Thymus (tissue), 11 donors: Measurements from ENCODE around the gene ALLC. TPM values are rescaled to one million over a fixed set of nuclear protein-coding genes. Genes with fewer than 3 reads are reported as not detected.

ENCODE experiments used
- DNase-seq, 9 donors: peaks; one replicate each; pipeline ENCODE4 v3.0.0-alpha.2; 2013; ENCODE audit warnings: low spot score in 9 of 9, low read depth in 6 of 9, missing footprints in 1 of 9
- H3K27ac ChIP-seq, 2 donors: one replicate each; pipeline ENCODE4 v1.5.1; 2013; ENCODE audit warnings: control low read depth in 1 of 2, low read depth in 1 of 2, low read length in 1 of 2, mild to moderate bottlenecking in 1 of 2, moderate library complexity in 1 of 2
- H3K27me3 ChIP-seq, 2 donors: one replicate each; pipeline ENCODE4 v1.5.1; 2013; ENCODE audit warnings: low read length in 1 of 2; ENCODE audit not compliant: control insufficient read depth in 2 of 2, insufficient read depth in 1 of 2
- H3K36me3 ChIP-seq, 2 donors: one replicate each; pipeline ENCODE4 v1.5.1; 2013; ENCODE audit warnings: low read length in 1 of 2, mild to moderate bottlenecking in 1 of 2, moderate library complexity in 1 of 2; ENCODE audit not compliant: control insufficient read depth in 2 of 2, insufficient read depth in 2 of 2
- H3K4me1 ChIP-seq, 2 donors: one replicate each; pipeline ENCODE4 v1.5.1; 2013; ENCODE audit warnings: low read length in 2 of 2; ENCODE audit not compliant: control insufficient read depth in 2 of 2, insufficient read depth in 2 of 2
- H3K4me3 ChIP-seq, 2 donors: one replicate each; pipeline ENCODE4 v1.5.1; 2013; ENCODE audit warnings: low read length in 2 of 2, control low read depth in 1 of 2, mild to moderate bottlenecking in 1 of 2
- H3K9me3 ChIP-seq, 2 donors: one replicate each; pipeline ENCODE4 v1.5.1; 2013; ENCODE audit warnings: low read length in 1 of 2, mild to moderate bottlenecking in 1 of 2; ENCODE audit not compliant: control insufficient read depth in 2 of 2, insufficient read depth in 1 of 2
- WGBS: extraction: QIAGEN DNeasy Blood & Tissue Kit; methylation state at CpG from one replicate; pipeline ENCODE4 v1.1.7; 2013; 5-methylcytosine and 5-hydroxymethylcytosine counted together
- polyA plus RNA-seq: library from polyadenylated mRNA; stranded (reverse); fragments of 200-250 nt; gene quantifications from one replicate; pipeline ENCODE4 v1.2.3, GENCODE V29; 2013
- total RNA-seq: library from RNA; stranded (reverse); fragments of 120-200 nt; gene quantifications from one replicate; pipeline ENCODE4 v1.2.4, GENCODE V29; 2013
- donor health status: healthy.

Gene ALLC
- total and polyA plus RNA-seq, 2 donors = 0.05 to 0.87 TPM

DNA sequence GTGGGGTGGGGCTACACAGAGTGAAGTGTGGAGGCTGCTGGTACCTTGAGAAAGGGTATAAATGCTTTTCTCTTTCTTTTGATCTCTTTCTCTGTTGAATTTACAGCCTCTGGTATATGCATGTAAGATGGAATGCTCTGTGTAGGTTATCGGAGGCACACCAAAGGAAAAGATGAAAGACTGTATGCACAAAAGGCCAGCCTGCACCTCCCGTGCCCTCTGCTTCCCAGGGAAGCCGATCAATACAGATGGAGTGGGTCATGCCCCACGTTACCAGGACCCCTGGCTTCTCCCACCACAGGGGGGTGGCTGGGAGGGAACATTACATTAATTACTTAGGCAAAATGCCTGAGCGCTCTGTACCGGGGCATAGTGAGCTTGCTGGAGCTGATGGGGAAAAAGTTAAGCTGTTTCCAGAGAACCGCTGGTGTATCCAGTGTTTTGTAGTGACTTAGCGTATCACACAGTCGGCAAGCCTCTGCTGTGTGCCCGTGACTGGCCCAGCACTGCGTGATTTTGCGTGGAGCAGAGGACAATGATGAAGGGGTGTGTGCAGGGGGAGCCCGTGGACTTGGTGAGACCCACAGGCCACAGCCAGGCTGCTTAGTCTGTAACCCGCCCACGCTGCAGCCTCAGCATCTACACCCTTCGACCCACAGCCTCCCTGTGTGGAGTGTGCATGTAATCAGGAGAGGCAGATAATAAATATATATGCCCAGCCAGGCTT lies 8.0 kb downstream of the ALLC start:
- Histone ChIP-seq H3K4me1 (peaks cover 0 to 5% of the 10 kb centered on the region in 2 donors), H3K4me3 (no peak overlapping the region), H3K9me3 (no peaks in the 10 kb centered on the region), H3K27me3 (no peaks in the 10 kb centered on the region), H3K36me3 (no peaks in the 10 kb centered on the region), H3K27ac (no peak overlapping the region)
- no peak for DNase-seq
- WGBS = 95% methylated on average over 16 of the region's 16 CpGs

DNA sequence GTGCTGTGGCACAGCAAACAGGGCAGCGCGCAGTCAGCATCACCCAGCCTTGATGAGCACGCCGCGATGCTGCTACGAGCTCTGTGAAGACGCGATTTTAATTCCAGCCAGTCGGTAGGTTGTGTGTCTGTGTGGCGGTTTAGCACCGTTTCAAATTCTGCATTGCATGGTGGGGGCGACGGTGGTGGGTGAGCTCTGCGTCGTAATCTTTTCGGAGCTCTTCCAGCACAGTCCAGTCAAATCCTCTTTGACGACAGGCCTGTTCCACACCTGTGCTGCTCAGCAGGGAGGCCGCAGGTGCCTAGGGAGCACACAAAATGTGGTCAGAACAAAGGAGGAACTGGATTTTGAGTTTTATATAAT lies 8.6 kb downstream of the ALLC start:
- Histone ChIP-seq H3K9me3 (no peaks in the 10 kb centered on the region), H3K4me3 (no peak overlapping the region), H3K27ac (peak overlapping the region in 1 of 2 donors; percentile 55), H3K27me3 (no peaks in the 10 kb centered on the region), H3K36me3 (no peaks in the 10 kb centered on the region), H3K4me1 (peaks cover 0 to 5% of the 10 kb centered on the region in 2 donors)
- 91% methylated on average over 18 of the region's 18 CpGs for whole genome bisulfite sequencing
- DNase-seq = no peak

GRCh38 chr2:3667151-3667631 lies 9.2 kb downstream of the ALLC start:
- WGBS = 85% methylated on average over 23 of the region's 23 CpGs
- Histone ChIP-seq H3K27ac (peak overlapping the region in 1 of 2 donors; percentile 55), H3K4me3 (no peak overlapping the region), H3K36me3 (no peaks in the 10 kb centered on the region), H3K27me3 (no peaks in the 10 kb centered on the region), H3K9me3 (no peaks in the 10 kb centered on the region), H3K4me1 (peaks cover 0 to 2% of the 10 kb centered on the region in 2 donors)
- no peak for DNase-seq

- no peaks in the 10 kb centered on the region for H3K4me1 ChIP-seq
- H3K27me3 ChIP-seq = no peaks in the 10 kb centered on the region
- no peaks in the 10 kb centered on the region for H3K9me3 ChIP-seq
- no peak overlapping the region for H3K27ac ChIP-seq
- no peaks in the 10 kb centered on the region for H3K36me3 ChIP-seq
- 94% methylated on average over 8 of the region's 8 CpGs for WGBS
- DNase-seq = no peak
- no peak overlapping the region for H3K4me3 ChIP-seq
Measured at GRCh38 chr2:3669656-3670055, 11.7 kb downstream of the ALLC start.

- H3K27me3 ChIP-seq = no peaks in the 10 kb centered on the region
- H3K9me3 ChIP-seq = no peaks in the 10 kb centered on the region
- H3K36me3 ChIP-seq = no peaks in the 10 kb centered on the region
- 96% methylated on average over 15 of the region's 15 CpGs for WGBS
- no peak overlapping the region for H3K4me3 ChIP-seq
- no peak for DNase-seq
- no peak overlapping the region for H3K27ac ChIP-seq
- no peaks in the 10 kb centered on the region for H3K4me1 ChIP-seq
Measured at GRCh38 chr2:3670376-3670775, 12.4 kb downstream of the ALLC start.

DNA sequence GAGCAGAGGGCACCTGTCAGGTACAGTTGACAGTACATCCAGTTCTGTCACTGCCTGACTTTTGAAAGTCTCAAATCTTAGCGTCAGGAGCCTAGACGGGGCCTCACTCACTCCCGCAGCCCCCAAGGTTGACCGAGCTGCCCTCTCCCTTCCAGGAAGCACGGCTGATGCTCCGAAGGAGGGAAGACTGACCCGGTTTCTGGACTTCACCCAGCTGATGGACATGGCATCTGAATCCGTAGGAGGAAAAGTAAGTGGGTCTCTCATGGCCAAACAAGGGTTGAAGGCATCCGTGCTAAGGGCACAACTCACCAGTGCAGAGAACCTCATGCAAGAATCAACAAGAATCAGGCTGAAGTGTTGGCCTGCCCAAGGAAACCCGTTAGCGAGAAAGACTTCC lies 12.9 kb downstream of the ALLC start:
- H3K36me3 ChIP-seq = no peaks in the 10 kb centered on the region
- no peaks in the 10 kb centered on the region for H3K9me3 ChIP-seq
- no peak for DNase-seq
- 92% methylated on average over 11 of the region's 11 CpGs for WGBS
- H3K27me3 ChIP-seq = no peaks in the 10 kb centered on the region
- H3K4me1 ChIP-seq = no peaks in the 10 kb centered on the region
- no peak overlapping the region for H3K27ac ChIP-seq
- H3K4me3 ChIP-seq = no peak overlapping the region

DNA sequence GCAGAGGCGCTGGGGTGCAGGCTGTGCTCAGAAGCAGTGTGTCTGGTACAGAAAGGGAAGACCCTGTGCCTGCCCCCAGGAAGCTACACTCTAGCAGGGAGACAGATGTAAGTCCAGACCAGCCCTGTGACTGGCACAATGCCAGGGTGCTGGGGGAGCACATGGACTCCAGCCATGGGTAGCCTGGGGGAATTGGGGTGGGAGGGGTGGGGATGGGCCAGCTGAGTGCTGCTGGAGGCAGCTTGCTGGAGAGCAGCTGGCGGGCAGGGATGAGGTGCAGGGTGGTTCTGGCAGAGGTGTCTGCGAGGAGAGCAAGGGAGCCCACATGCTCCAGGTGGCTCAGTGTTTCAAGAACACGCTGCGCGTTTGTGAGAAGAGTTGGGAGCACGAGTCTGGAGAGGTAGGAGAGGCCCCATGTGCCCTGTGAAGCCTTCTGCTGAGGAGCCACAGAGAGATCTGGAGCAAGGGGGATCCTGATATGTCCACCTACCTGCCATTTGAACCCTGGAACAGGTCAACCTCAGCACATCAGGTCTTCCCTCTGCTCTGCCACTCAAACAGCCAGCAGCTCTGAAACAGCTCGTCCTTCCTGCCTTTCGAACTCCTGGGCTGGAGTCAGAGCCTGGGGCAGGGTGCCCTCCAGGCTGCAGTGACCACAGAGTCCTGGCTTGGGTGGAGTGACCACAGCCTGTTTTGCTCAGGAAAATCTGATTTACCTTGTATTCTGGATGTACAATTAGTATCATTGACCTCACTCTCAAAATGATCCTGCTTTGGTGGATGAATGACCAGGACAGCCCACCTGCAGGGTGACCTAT lies 15.1 kb downstream of the ALLC start:
- Histone ChIP-seq H3K4me3 (no peak overlapping the region), H3K27me3 (no peaks in the 10 kb centered on the region), H3K36me3 (no peaks in the 10 kb centered on the region), H3K27ac (no peak overlapping the region), H3K9me3 (no peaks in the 10 kb centered on the region), H3K4me1 (no peaks in the 10 kb centered on the region)
- 88% methylated on average over 9 of the region's 9 CpGs for WGBS
- DNase-seq = no peak

DNA sequence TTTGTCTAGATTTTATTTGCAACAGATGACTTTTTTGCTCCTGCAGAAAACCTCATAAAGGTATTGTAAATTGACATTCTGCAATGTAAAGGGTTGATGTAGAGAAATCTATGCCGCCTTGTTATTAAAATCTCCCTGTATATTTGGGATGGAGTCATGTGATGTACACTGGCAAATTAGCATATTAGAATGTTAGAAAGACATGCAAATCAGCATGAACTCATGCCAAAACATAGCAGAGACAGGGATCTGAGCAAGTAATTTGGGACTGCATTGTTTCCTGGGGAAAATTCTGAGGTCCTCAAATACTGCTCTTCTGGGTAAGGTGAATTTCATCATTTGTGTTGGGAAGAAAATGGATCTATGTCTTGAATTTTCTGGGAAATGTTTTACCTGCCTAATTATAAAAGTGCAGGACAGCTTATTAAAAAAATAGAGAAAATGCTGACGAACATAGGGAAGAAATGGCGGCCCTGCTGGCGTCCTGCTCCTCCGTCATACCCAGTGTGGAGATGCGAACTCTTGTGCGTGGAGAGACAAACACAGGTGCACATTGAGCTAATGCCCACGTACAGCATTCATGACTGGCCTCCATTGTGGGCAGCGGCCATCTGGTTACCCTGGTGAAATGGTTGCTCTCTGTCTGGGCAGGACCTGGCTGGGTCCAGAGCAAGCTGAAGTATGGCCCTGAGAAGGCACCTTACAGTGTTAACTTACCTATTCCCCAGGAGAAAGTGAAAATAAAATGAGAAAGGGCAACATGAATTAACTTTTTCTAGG lies 16.3 kb downstream of the ALLC start:
- no peaks in the 10 kb centered on the region for H3K9me3 ChIP-seq
- H3K4me1 ChIP-seq = no peaks in the 10 kb centered on the region
- H3K4me3 ChIP-seq = no peak overlapping the region
- H3K27ac ChIP-seq = no peak overlapping the region
- DNase-seq = no peak
- H3K27me3 ChIP-seq = no peaks in the 10 kb centered on the region
- WGBS = 90% methylated on average over 9 of the region's 9 CpGs
- no peaks in the 10 kb centered on the region for H3K36me3 ChIP-seq

DNA sequence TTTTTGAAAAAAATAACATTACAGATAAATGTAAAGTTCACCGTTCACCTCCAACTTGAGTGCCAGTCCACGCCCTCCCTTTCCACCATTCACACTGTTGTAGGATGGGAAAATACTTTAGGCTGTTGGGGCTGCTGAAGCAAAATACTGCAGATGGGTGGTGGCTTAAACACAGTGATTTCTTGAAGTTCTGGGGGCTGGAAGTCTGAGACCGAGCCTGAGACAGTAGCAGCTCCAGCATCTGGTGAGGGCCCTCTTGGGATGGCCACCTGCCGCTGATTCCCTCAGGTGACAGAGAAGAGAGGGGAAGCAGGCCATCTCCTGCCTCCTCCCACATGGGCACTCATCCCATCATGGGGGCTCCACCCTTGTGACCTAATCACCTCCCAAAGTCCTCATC lies 17.7 kb downstream of the ALLC start:
- WGBS = 94% methylated on average over 4 of the region's 4 CpGs
- Histone ChIP-seq H3K4me3 (no peak overlapping the region), H3K27ac (no peak overlapping the region), H3K36me3 (no peaks in the 10 kb centered on the region), H3K4me1 (no peaks in the 10 kb centered on the region), H3K27me3 (no peaks in the 10 kb centered on the region), H3K9me3 (no peaks in the 10 kb centered on the region)
- no peak for DNase-seq
